Astrocyte (in vitro differentiated cells and primary cell): Measurements from ENCODE around the gene CLASRP. TPM values are rescaled to one million over a fixed set of nuclear protein-coding genes. Genes with fewer than 3 reads are reported as not detected.
A peak's percentile ranks its signal among the peaks of the same experiment; 100 is the strongest.

Experiments used
- DNase-seq: peaks from one replicate; pipeline ENCODE4 v3.0.0-alpha.2; 2010; ENCODE audit warnings: low read depth
- FAIRE-seq: peaks from 2 replicates; lab custom pipeline; 2011; peaks lifted over from hg19 to GRCh38; lab: Jason Lieb, UNC
- H2AFZ ChIP-seq: 2 replicates; pipeline ENCODE4 v1.6.0; 2012; ENCODE audit warnings: low read depth, low read length, inconsistent platforms
- H3K27ac ChIP-seq: 2 replicates; pipeline ENCODE4 v1.5.1; 2011; ENCODE audit warnings: low read depth, low read length, inconsistent platforms
- H3K27me3 ChIP-seq: 2 replicates; pipeline ENCODE4 v1.6.0; 2011; ENCODE audit warnings: low read length, inconsistent platforms; ENCODE audit not compliant: insufficient read depth
- H3K36me3 ChIP-seq: 2 replicates; pipeline ENCODE4 v1.5.1; 2011; ENCODE audit warnings: low read length, inconsistent platforms; ENCODE audit not compliant: insufficient read depth
- H3K4me1 ChIP-seq: 2 replicates; pipeline ENCODE4 v1.5.1; 2011; ENCODE audit warnings: low read length, inconsistent platforms; ENCODE audit not compliant: insufficient read depth
- H3K4me2 ChIP-seq: 2 replicates; pipeline ENCODE4 v1.6.0; 2012; ENCODE audit warnings: low read length, inconsistent platforms
- H3K4me3 ChIP-seq: 2 replicates; pipeline ENCODE4 v1.5.1; 2011; ENCODE audit warnings: low read depth, mild to moderate bottlenecking, low read length, inconsistent platforms; ENCODE audit not compliant: insufficient read depth
- H3K79me2 ChIP-seq: 2 replicates; pipeline ENCODE4 v1.6.0; 2012; ENCODE audit warnings: mild to moderate bottlenecking, low read length, inconsistent platforms; ENCODE audit not compliant: insufficient read depth
- H3K9ac ChIP-seq: 2 replicates; pipeline ENCODE4 v1.6.0; 2012; ENCODE audit warnings: mild to moderate bottlenecking, low read length, inconsistent platforms
- H3K9me3 ChIP-seq: 2 replicates; pipeline ENCODE4 v1.5.1; 2012; ENCODE audit warnings: low read depth, mild to moderate bottlenecking, low read length, inconsistent platforms; ENCODE audit not compliant: insufficient read depth
- H4K20me1 ChIP-seq: 2 replicates; pipeline ENCODE4 v1.6.0; 2012; ENCODE audit warnings: low read length, inconsistent platforms; ENCODE audit not compliant: insufficient read depth
- H3K27ac Mint-ChIP-seq: one replicate; pipeline ENCODE4 v1.8.0; 2021; ENCODE audit warnings: mild to moderate bottlenecking, mixed read lengths; ENCODE audit not compliant: unreplicated experiment
- H3K27me3 Mint-ChIP-seq: one replicate; pipeline ENCODE4 v1.8.0; 2021; ENCODE audit warnings: low read depth, mixed read lengths; ENCODE audit not compliant: unreplicated experiment
- H3K36me3 Mint-ChIP-seq: one replicate; pipeline ENCODE4 v1.8.0; 2021; ENCODE audit warnings: low read depth, mixed read lengths; ENCODE audit not compliant: unreplicated experiment
- H3K4me1 Mint-ChIP-seq: one replicate; pipeline ENCODE4 v1.8.0; 2021; ENCODE audit warnings: low read depth, mixed read lengths; ENCODE audit not compliant: unreplicated experiment
- H3K4me3 Mint-ChIP-seq: one replicate; pipeline ENCODE4 v1.8.0; 2021; ENCODE audit warnings: mild to moderate bottlenecking, moderate library complexity, mixed read lengths; ENCODE audit not compliant: unreplicated experiment
- H3K9me3 Mint-ChIP-seq: one replicate; pipeline ENCODE4 v1.8.0; 2021; ENCODE audit warnings: mild to moderate bottlenecking, mixed read lengths; ENCODE audit not compliant: unreplicated experiment
- EZH2 ChIP-seq: IDR thresholded peaks from 2 replicates; pipeline ENCODE4 v1.6.1; 2012; ENCODE audit warnings: mild to moderate bottlenecking, low read length, inconsistent platforms; ENCODE audit not compliant: insufficient read depth
- total RNA-seq: library from RNA; stranded (reverse); gene quantifications from 2 replicates; pipeline ENCODE4 v1.2.1, GENCODE V29; 2021
- TF ChIP-seq, protein P1 (sequence below): IDR thresholded peaks from 2 replicates; pipeline ENCODE4 v1.5.1; 2011; ENCODE audit warnings: low read depth, mild to moderate bottlenecking, inconsistent platforms, low read length, moderate library complexity; ENCODE audit not compliant: insufficient read depth

Gene CLASRP
- total RNA-seq, 1 donor from 2014 or later: 45.5 TPM

DNA sequence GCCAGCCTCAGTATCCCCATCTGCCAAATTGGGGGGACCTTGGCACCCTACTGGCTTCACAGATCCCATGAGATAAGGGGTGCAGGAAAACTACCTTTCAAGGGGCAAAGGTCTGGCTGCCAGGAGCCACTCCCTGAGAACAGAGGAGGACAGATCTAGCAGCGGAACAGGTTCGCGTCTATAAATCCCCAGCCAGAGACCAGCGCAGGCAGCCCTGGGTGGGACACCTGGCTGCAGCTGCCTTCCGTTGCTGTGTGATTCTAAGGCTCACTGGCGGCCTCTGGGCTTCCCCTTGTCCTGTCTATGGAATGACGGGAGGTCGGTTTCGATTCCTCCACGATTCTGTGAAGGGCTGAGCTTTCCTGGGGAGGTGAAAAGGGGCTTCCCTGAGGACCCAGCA is 30.3 kb upstream of the CLASRP start:
- Mint-ChIP-seq H3K4me3 (no peak overlapping the region), H3K27me3 (peaks cover 2% of the 10 kb centered on the region), H3K9me3 (no peaks in the 10 kb centered on the region), H3K27ac (no peak overlapping the region), H3K4me1 (no peaks in the 10 kb centered on the region), H3K36me3 (peaks cover 7% of the 10 kb centered on the region)
- Histone ChIP-seq H3K4me1 (no peaks in the 10 kb centered on the region), H3K27me3 (no peaks in the 10 kb centered on the region), H3K36me3 (peaks cover 5% of the 10 kb centered on the region), H3K27ac (no peak overlapping the region), H3K9me3 (no peaks in the 10 kb centered on the region), H4K20me1 (peaks cover 6% of the 10 kb centered on the region), H2AFZ (no peak overlapping the region), H3K79me2 (no peaks in the 10 kb centered on the region), H3K9ac (no peak overlapping the region), H3K4me3 (no peak overlapping the region), H3K4me2 (no peak overlapping the region)
- no peak for FAIRE-seq
- TF ChIP-seq, protein P1, sequence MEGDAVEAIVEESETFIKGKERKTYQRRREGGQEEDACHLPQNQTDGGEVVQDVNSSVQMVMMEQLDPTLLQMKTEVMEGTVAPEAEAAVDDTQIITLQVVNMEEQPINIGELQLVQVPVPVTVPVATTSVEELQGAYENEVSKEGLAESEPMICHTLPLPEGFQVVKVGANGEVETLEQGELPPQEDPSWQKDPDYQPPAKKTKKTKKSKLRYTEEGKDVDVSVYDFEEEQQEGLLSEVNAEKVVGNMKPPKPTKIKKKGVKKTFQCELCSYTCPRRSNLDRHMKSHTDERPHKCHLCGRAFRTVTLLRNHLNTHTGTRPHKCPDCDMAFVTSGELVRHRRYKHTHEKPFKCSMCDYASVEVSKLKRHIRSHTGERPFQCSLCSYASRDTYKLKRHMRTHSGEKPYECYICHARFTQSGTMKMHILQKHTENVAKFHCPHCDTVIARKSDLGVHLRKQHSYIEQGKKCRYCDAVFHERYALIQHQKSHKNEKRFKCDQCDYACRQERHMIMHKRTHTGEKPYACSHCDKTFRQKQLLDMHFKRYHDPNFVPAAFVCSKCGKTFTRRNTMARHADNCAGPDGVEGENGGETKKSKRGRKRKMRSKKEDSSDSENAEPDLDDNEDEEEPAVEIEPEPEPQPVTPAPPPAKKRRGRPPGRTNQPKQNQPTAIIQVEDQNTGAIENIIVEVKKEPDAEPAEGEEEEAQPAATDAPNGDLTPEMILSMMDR: no peak
- no peak for TF ChIP-seq EZH2
- DNase-seq: no peak

DNA sequence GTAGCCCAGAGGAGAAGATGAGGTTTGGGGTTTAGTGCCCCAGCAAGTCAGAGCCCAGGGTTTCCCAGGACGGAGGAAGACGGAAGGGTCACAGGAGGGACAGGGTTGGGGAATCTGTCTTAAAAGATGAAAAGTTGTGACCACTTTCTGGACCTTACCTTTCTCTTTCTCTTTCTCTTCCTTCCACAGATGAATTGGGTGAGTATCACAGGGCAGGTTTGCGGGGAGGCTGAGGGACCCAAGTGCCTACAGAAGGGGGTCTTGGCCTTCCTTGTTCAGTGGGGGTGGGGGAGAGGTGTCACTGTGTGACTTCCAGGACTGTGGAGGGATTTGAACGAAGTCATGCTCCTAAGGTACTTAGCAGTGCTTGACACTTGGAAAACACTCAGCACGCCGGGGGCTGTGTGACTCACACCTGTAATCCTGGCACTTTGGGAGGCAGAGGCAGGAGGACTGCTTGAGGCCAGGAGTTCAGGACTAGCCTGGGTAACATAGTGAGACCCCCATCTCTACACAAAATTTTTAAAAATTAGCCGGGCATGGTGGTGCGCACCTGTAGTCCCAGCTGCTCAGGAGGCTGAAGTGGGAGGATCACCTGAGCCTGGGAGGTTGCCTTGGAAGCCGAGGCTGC is 29.1 kb upstream of the CLASRP start:
- H3K36me3 Mint-ChIP-seq: peaks cover 7% of the 10 kb centered on the region
- Histone ChIP-seq H3K9me3 (no peaks in the 10 kb centered on the region), H2AFZ (no peak overlapping the region), H3K4me3 (no peak overlapping the region), H3K27me3 (no peaks in the 10 kb centered on the region), H3K9ac (no peak overlapping the region), H4K20me1 (peaks cover 6% of the 10 kb centered on the region), H3K27ac (no peak overlapping the region), H3K4me2 (no peak overlapping the region), H3K79me2 (no peaks in the 10 kb centered on the region), H3K36me3 (peaks cover 6% of the 10 kb centered on the region), H3K4me1 (no peaks in the 10 kb centered on the region)
- peaks cover 2% of the 10 kb centered on the region for H3K27me3 Mint-ChIP-seq
- DNase-seq (no peak), FAIRE-seq (no peak)
- H3K9me3 Mint-ChIP-seq: no peaks in the 10 kb centered on the region
- H3K4me3 Mint-ChIP-seq: no peak overlapping the region
- no peak overlapping the region for H3K27ac Mint-ChIP-seq
- no peaks in the 10 kb centered on the region for H3K4me1 Mint-ChIP-seq
- no peak for TF ChIP-seq EZH2
- TF ChIP-seq, protein P1: no peak

DNA sequence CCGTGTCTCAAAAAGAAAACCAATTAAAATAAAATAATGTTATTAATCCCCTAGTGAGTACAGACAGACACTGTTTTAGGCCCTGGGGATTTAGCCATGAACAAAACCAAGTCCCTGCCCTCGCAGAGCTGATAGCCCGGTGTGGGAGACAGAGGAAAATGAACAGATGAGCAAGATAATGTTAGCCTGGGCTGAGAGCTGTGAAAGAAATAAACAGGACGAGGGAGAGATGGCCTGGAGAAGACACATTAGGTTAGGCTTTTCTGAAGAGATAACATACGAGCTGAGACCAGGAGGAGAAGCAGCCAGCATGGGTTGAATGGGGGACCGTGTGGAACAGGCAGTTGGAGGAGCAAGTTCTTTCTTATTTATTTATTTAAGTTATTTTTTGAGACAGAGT is 28.5 kb upstream of the CLASRP start:
- Mint-ChIP-seq H3K9me3 (no peaks in the 10 kb centered on the region), H3K4me1 (no peaks in the 10 kb centered on the region), H3K27me3 (peaks cover 2% of the 10 kb centered on the region), H3K36me3 (peaks cover 7% of the 10 kb centered on the region), H3K4me3 (peak overlapping the region; percentile 54), H3K27ac (no peak overlapping the region)
- peaks cover 6% of the 10 kb centered on the region for H3K36me3 ChIP-seq
- no peak overlapping the region for H3K4me2 ChIP-seq
- no peak overlapping the region for H3K4me3 ChIP-seq
- no peaks in the 10 kb centered on the region for H3K27me3 ChIP-seq
- DNase-seq (no peak), FAIRE-seq (no peak)
- no peaks in the 10 kb centered on the region for H3K4me1 ChIP-seq
- H2AFZ ChIP-seq: no peak overlapping the region
- no peak overlapping the region for H3K9ac ChIP-seq
- TF ChIP-seq, protein P1: no peak
- no peak for TF ChIP-seq EZH2
- no peaks in the 10 kb centered on the region for H3K79me2 ChIP-seq
- H3K9me3 ChIP-seq: no peaks in the 10 kb centered on the region
- no peak overlapping the region for H3K27ac ChIP-seq
- H4K20me1 ChIP-seq: peaks cover 6% of the 10 kb centered on the region
